Mesodermal cell (in vitro differentiated cells): Measurements from ENCODE around the gene COG1.

ENCODE experiments used
- H3K27ac ChIP-seq: 2 replicates; pipeline ENCODE4 v1.7.0; 2013; ENCODE audit warnings: mild to moderate bottlenecking, low read depth, low read length, moderate library complexity; ENCODE audit not compliant: severe bottlenecking
- H3K36me3 ChIP-seq: 2 replicates; pipeline ENCODE4 v1.7.1; 2013; ENCODE audit warnings: mild to moderate bottlenecking, low read length, moderate library complexity; ENCODE audit not compliant: control insufficient read depth, insufficient read depth
- H3K4me1 ChIP-seq: one replicate; pipeline ENCODE4 v1.7.1; 2013; ENCODE audit warnings: mild to moderate bottlenecking, low read length; ENCODE audit not compliant: insufficient read depth, control insufficient read depth, poor library complexity, severe bottlenecking
- H3K4me3 ChIP-seq: 2 replicates; pipeline ENCODE4 v1.7.0; 2013; ENCODE audit warnings: low read length, control low read depth, mild to moderate bottlenecking; ENCODE audit not compliant: insufficient read depth, poor library complexity, severe bottlenecking; ENCODE audit errors: extremely low read depth
- H3K9me3 ChIP-seq: 2 replicates; pipeline ENCODE4 v1.7.1; 2013; ENCODE audit warnings: mild to moderate bottlenecking, low read length, moderate library complexity; ENCODE audit not compliant: control insufficient read depth
- WGBS, 2 experiments: methylation state at CpG; one replicate each; pipeline ENCODE4 v1.1.5; 2013; ENCODE audit warnings: missing lambda C conversion rate in 2 of 2; ENCODE audit not compliant: insufficient coverage in 2 of 2; 5-methylcytosine and 5-hydroxymethylcytosine counted together

COG1 gene

DNA sequence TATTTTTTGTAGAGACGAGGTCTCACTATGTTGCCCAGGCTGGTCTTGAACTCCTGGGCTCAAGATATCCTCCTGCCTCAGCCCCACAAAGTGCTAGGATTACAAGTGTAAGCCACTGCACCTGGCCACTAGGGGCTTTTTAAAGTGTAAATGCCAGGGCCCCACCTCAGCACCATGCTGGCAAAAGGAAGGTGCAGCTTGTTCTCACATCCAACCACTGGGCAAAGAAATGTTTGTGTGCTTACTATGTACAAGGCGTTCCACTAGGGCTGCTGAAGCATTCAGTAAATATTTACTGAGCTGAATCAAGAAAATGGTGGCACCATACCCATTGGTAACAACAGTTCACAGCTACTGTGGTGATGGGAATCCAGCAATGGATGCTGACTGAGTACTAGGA lies 22.6 kb downstream of the COG1 start:
- H3K27ac ChIP-seq: no peak overlapping the region
- no peaks in the 10 kb centered on the region for H3K9me3 ChIP-seq
- H3K4me3 ChIP-seq: no peak overlapping the region
- 88 to 94% methylated on average over 1 to 2 of the region's 2 CpGs for WGBS, 2 experiments
- H3K36me3 ChIP-seq: peaks cover 39% of the 10 kb centered on the region
- no peaks in the 10 kb centered on the region for H3K4me1 ChIP-seq

- Histone ChIP-seq H3K4me3 (no peak overlapping the region), H3K9me3 (no peaks in the 10 kb centered on the region), H3K36me3 (peaks cover 19% of the 10 kb centered on the region), H3K4me1 (peaks cover 24% of the 10 kb centered on the region), H3K27ac (no peak overlapping the region)
- no CpG with 5 or more reads among the region's 2 CpGs for WGBS, 2 experiments
These were observed 30.9 kb downstream of the COG1 start for GRCh38 chr17:73223626-73224230.

DNA sequence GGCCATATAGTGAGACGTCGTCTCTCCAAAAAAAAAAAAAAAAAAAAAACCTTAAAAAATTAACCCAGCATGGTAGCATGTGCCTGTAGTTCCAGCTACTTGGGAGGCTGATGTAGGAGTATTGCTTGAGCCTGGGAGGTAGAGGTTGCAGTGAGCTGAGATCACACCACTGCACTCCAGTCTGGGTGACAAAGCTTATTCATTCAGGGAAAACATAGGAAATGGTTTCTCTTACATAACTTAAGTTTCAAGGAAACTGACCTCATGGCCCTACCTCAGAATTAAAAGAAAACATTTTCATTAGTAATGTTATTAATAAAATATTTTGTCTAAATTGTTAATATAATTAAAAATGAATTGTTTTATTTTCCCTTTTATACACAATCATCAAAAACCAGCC lies 31.4 kb downstream of the COG1 start:
- WGBS, 2 experiments: no CpG with 5 or more reads among the region's 2 CpGs
- Histone ChIP-seq H3K36me3 (peaks cover 16% of the 10 kb centered on the region), H3K9me3 (no peaks in the 10 kb centered on the region)

DNA sequence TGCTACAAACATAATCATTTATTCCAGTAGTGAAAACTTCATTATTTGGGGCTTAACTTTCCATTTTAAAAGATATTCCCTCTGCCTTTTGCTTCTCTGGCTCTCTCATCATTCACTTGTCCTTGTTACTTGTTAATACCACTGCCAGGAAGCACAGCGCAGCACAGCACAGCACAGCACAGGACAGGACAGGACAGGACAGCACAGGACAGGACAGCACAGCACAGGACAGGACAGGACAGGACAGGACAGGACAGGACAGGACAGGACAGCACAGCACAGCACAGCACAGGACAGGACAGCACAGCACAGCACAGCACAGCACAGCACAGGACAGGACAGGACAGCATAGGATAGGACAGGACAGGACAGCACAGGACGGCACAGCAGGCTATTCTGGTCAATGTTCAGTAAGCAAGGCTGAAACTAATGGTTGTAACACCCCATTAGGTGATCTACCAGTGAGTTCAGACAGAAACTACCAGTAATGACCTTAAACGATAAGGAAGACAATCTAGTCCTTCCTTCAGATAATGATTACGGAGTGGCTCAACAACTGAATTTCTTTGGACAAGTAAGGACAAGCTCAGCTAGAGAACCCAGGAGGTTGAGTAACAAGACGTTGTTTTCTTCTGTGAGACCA lies 31.9 kb downstream of the COG1 start:
- Histone ChIP-seq H3K9me3 (no peaks in the 10 kb centered on the region), H3K4me3 (no peak overlapping the region), H3K4me1 (peaks cover 28% of the 10 kb centered on the region), H3K27ac (no peak overlapping the region), H3K36me3 (peaks cover 15% of the 10 kb centered on the region)
- WGBS, 2 experiments: 97 to 100% methylated on average over 4 of the region's 5 CpGs

More for the DNA sequence above, 31.4 kb downstream of the COG1 start:
- Histone ChIP-seq H3K27ac (no peak overlapping the region), H3K4me1 (peaks cover 28% of the 10 kb centered on the region), H3K4me3 (no peak overlapping the region)

DNA sequence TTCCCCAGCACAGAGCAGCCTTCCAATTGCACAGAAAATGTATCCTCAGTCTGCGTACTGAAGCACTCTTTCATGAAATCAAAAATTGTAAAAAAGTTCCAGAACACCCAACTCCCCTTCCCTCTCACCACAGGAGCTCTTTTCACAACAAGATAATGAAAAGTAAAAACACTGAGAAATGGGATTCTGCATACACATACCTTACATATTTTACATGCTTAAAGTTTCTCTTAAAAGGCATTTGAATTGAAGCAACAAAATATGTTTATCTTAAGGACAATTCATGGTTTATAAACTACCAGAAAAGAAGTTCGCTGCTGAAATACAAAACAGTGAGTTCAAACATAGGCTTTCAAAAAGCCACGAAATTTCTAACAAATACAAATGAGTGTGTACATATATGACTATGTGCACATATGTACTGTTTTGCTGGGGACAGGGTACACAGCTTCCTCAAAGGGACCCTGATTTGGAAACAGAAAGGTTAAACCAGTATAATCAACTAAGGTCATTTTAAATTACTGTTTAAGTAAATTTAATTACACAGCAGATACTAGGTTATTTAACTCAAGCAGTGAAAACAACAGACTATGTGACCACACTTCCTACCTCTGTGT lies 33.8 kb downstream of the COG1 start:
- Histone ChIP-seq H3K27ac (peak overlapping the region; percentile 5), H3K9me3 (no peaks in the 10 kb centered on the region), H3K4me3 (no peak overlapping the region), H3K4me1 (peaks cover 28% of the 10 kb centered on the region), H3K36me3 (peaks cover 13% of the 10 kb centered on the region)
- WGBS, 2 experiments: 88% methylated on average over 1 of the region's 3 CpGs; no CpG with 5 or more reads in 1 of the 2 experiments

- Histone ChIP-seq H3K36me3 (peaks cover 13% of the 10 kb centered on the region), H3K9me3 (no peaks in the 10 kb centered on the region), H3K4me1 (peaks cover 28% of the 10 kb centered on the region), H3K27ac (no peak overlapping the region), H3K4me3 (no peak overlapping the region)
- WGBS, 2 experiments: 92 to 100% methylated on average over 1 to 2 of the region's 3 CpGs
These were observed 34.5 kb downstream of the COG1 start for GRCh38 chr17:73227379-73227778.

- 73 to 85% methylated on average over 2 to 4 of the region's 6 CpGs for WGBS, 2 experiments
- H3K27ac ChIP-seq: peak overlapping the region; percentile 24
- H3K9me3 ChIP-seq: no peaks in the 10 kb centered on the region
- H3K36me3 ChIP-seq: peaks cover 13% of the 10 kb centered on the region
- no peak overlapping the region for H3K4me3 ChIP-seq
- H3K4me1 ChIP-seq: peaks cover 28% of the 10 kb centered on the region
These were observed 35.1 kb downstream of the COG1 start for GRCh38 chr17:73227944-73228343.

GRCh38 chr17:73228748-73229236 lies 35.9 kb downstream of the COG1 start:
- H3K36me3 ChIP-seq: peaks cover 11% of the 10 kb centered on the region
- 60% methylated on average over 1 of the region's 2 CpGs; no CpG with 5 or more reads in 1 of the 2 experiments for WGBS, 2 experiments
- no peaks in the 10 kb centered on the region for H3K9me3 ChIP-seq
- H3K27ac ChIP-seq: peak overlapping the region; percentile 62
- no peak overlapping the region for H3K4me3 ChIP-seq
- peaks cover 28% of the 10 kb centered on the region for H3K4me1 ChIP-seq

DNA sequence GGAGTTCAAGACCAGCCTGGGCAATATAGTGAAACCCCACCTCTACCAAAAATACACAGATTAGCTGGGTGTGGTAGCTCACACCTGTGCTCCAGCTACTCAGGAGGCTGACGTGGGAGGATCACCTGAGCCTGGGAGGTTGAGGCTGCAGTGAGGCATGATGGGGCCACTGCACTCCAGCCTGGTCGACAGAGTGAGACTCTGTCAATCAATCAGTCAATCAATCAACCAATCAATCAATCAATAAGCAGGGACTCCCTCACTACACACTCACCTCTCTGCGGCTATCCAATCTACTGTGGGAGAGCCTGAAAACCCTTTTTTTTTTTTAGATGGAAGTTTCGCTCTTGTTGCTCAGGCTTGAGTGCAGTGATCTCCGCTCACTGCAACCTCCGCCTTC lies 37.2 kb downstream of the COG1 start:
- Histone ChIP-seq H3K4me1 (peaks cover 28% of the 10 kb centered on the region), H3K36me3 (peaks cover 20% of the 10 kb centered on the region), H3K4me3 (no peak overlapping the region), H3K27ac (no peak overlapping the region), H3K9me3 (no peaks in the 10 kb centered on the region)
- WGBS, 2 experiments: 86 to 100% methylated on average over 1 to 5 of the region's 6 CpGs

- Histone ChIP-seq H3K9me3 (no peaks in the 10 kb centered on the region), H3K4me3 (peak overlapping the region; percentile 98), H3K27ac (peak overlapping the region; percentile 67), H3K36me3 (peaks cover 33% of the 10 kb centered on the region), H3K4me1 (peaks cover 27% of the 10 kb centered on the region)
- 0 to 1% methylated on average over 18 to 19 of the region's 20 CpGs for WGBS, 2 experiments
These were observed 38.5 kb downstream of the COG1 start for GRCh38 chr17:73231395-73231794.
